ENCODE results near the gene ANGPTL8.

The ANGPTL8 gene

DNA sequence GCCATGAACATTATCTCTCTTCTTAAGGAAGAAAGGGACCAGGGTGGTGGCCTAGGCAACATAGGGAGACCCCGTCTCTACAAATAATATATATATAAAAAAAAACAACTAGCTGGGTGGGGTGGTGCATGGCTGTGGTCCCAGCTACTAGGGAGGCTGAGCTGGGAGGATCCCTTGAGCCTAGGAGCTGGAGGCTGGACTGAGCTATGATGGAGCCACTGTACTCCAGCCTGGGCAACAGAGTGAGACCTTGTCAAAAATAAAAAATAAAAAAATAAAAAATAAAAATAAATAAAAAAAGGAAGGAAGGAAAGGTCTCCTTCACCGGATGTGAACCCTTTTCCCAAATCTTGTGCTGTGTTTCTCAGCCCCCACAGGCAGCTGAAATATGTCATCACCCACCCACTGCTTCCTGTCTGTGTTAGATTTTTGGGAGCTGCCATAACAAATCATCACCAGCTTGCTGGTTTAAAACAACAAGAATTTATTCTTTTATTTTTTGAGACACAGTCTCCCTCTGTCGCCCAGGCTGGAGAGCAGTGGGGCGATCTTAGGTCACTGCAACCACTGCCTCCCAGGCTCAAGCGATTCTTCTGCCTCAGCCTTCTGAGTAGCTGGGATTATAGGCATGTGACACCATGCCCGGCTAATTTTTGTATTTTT lies 47.0 kb downstream of the ANGPTL8 start:
- Histone ChIP-seq H3K9ac (ENCODE audit: low read length) (no peak overlapping the region), H3K9me3 (ENCODE audit: insufficient read depth, low read depth, low read length) (no peaks in the 10 kb centered on the region), H3K27ac (ENCODE audit: low read depth, low read length) (no peak overlapping the region), H3K4me3 (ENCODE audit: low read depth, low read length) (no peak overlapping the region), H2BK12ac (ENCODE audit: low read length) (no peak overlapping the region), H2BK5ac (ENCODE audit: low read depth, low read length, poor library complexity) (no peak overlapping the region), H3K4me2 (ENCODE audit: low read length) (no peak overlapping the region), H4K91ac (ENCODE audit: low read depth, low read length) (no peak overlapping the region), H3K18ac (ENCODE audit: low read length) (no peak overlapping the region), H3K27me3 (ENCODE audit: insufficient read depth, low read length) (no peaks in the 10 kb centered on the region), H3K23ac (ENCODE audit: low read length) (no peak overlapping the region), H2AFZ (ENCODE audit: insufficient read depth, low read length, poor library complexity) (no peak overlapping the region), H3K4me1 (ENCODE audit: control insufficient read depth in 1 of 2, insufficient read depth in 2 of 2, low read length in 2 of 2) (no peaks in the 10 kb centered on the region), H3K14ac (ENCODE audit: low read length) (no peak overlapping the region), H2AK5ac (ENCODE audit: low read length) (no peak overlapping the region), H3K79me2 (ENCODE audit: control insufficient read depth, insufficient read depth, low read length, poor library complexity) (no peaks in the 10 kb centered on the region), H3K4ac (ENCODE audit: low read depth, low read length) (no peak overlapping the region), H4K8ac (ENCODE audit: low read depth, low read length) (no peak overlapping the region), H3K36me3 (ENCODE audit: control insufficient read depth in 1 of 2, insufficient read depth in 2 of 2, low read length in 2 of 2) (no peaks in the 10 kb centered on the region), H3K79me1 (ENCODE audit: low read length) (no peaks in the 10 kb centered on the region), H2BK120ac (ENCODE audit: insufficient read depth, low read length, poor library complexity) (no peak overlapping the region), H4K12ac (ENCODE audit: low read depth, low read length) (no peak overlapping the region)
- DNase-seq, result no peak
- WGBS (ENCODE audit: extremely low coverage, insufficient coverage, insufficient read length), result no CpG with 5 or more reads among the region's 6 CpGs

DNA sequence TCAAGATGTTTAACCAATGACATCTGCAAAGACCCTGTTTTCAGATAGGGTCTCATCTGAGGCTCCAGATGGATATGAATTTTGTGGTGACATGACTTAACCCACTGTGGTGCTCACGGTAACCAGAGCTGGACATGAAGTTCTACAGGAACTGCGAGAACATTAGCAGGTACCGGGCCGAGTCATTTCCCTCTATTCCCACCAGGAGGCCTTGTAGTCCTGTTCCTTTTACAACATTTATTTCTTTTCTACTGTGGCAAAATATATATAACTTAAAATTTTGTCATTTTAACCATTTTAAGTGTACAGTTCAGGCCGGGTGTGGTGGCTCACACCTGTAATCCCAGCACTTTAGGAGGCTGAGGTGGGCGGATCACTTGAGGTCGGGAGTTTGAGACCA lies 48.9 kb downstream of the ANGPTL8 start:
- no peaks in the 10 kb centered on the region for H3K9me3 ChIP-seq (ENCODE audit: insufficient read depth, low read depth, low read length)
- no peak overlapping the region for H3K9ac ChIP-seq (ENCODE audit: low read length)
- no peak overlapping the region for H2BK120ac ChIP-seq (ENCODE audit: insufficient read depth, low read length, poor library complexity)
- no peak overlapping the region for H2AK5ac ChIP-seq (ENCODE audit: low read length)
- H2BK5ac ChIP-seq (ENCODE audit: low read depth, low read length, poor library complexity), result no peak overlapping the region
- H4K91ac ChIP-seq (ENCODE audit: low read depth, low read length), result no peak overlapping the region
- H3K14ac ChIP-seq (ENCODE audit: low read length), result no peak overlapping the region
- H3K23ac ChIP-seq (ENCODE audit: low read length), result no peak overlapping the region
- no peak overlapping the region for H3K27ac ChIP-seq (ENCODE audit: low read depth, low read length)
- no peak overlapping the region for H3K4me2 ChIP-seq (ENCODE audit: low read length)
- H4K8ac ChIP-seq (ENCODE audit: low read depth, low read length), result no peak overlapping the region
- WGBS (ENCODE audit: extremely low coverage, insufficient coverage, insufficient read length), result no CpG with 5 or more reads among the region's 7 CpGs
- no peak overlapping the region for H2AFZ ChIP-seq (ENCODE audit: insufficient read depth, low read length, poor library complexity)
- H3K4ac ChIP-seq (ENCODE audit: low read depth, low read length), result no peak overlapping the region
- H3K27me3 ChIP-seq (ENCODE audit: insufficient read depth, low read length), result no peaks in the 10 kb centered on the region
- no peak overlapping the region for H4K12ac ChIP-seq (ENCODE audit: low read depth, low read length)
- no peak overlapping the region for H2BK12ac ChIP-seq (ENCODE audit: low read length)
- no peak overlapping the region for H3K4me3 ChIP-seq (ENCODE audit: low read depth, low read length)
- peak in 1 of 2 donors; percentile 44 for DNase-seq
- H3K4me1 ChIP-seq (ENCODE audit: control insufficient read depth in 1 of 2, insufficient read depth in 2 of 2, low read length in 2 of 2), result no peaks in the 10 kb centered on the region
- H3K79me1 ChIP-seq (ENCODE audit: low read length), result no peaks in the 10 kb centered on the region
- H3K36me3 ChIP-seq (ENCODE audit: control insufficient read depth in 1 of 2, insufficient read depth in 2 of 2, low read length in 2 of 2), result no peaks in the 10 kb centered on the region
- no peak overlapping the region for H3K18ac ChIP-seq (ENCODE audit: low read length)
- H3K79me2 ChIP-seq (ENCODE audit: control insufficient read depth, insufficient read depth, low read length, poor library complexity), result no peaks in the 10 kb centered on the region

- Histone ChIP-seq H2AFZ (ENCODE audit: insufficient read depth, low read length, poor library complexity) (no peak overlapping the region), H4K12ac (ENCODE audit: low read depth, low read length) (no peak overlapping the region), H3K4me1 (ENCODE audit: control insufficient read depth in 1 of 2, insufficient read depth in 2 of 2, low read length in 2 of 2) (peaks cover 2 to 3% of the 10 kb centered on the region in 2 experiments), H3K9ac (ENCODE audit: low read length) (no peak overlapping the region), H3K79me2 (ENCODE audit: control insufficient read depth, insufficient read depth, low read length, poor library complexity) (peaks cover 2% of the 10 kb centered on the region), H4K8ac (ENCODE audit: low read depth, low read length) (no peak overlapping the region), H2BK5ac (ENCODE audit: low read depth, low read length, poor library complexity) (no peak overlapping the region), H3K4me3 (ENCODE audit: low read depth, low read length) (no peak overlapping the region), H3K4me2 (ENCODE audit: low read length) (no peak overlapping the region), H3K14ac (ENCODE audit: low read length) (no peak overlapping the region), H3K79me1 (ENCODE audit: low read length) (peaks cover 2% of the 10 kb centered on the region), H2AK5ac (ENCODE audit: low read length) (no peak overlapping the region), H3K18ac (ENCODE audit: low read length) (no peak overlapping the region), H4K91ac (ENCODE audit: low read depth, low read length) (no peak overlapping the region), H2BK120ac (ENCODE audit: insufficient read depth, low read length, poor library complexity) (no peak overlapping the region), H3K9me3 (ENCODE audit: insufficient read depth, low read depth, low read length) (no peaks in the 10 kb centered on the region), H3K36me3 (ENCODE audit: control insufficient read depth in 1 of 2, insufficient read depth in 2 of 2, low read length in 2 of 2) (no peaks in the 10 kb centered on the region), H2BK12ac (ENCODE audit: low read length) (no peak overlapping the region), H3K27ac (ENCODE audit: low read depth, low read length) (no peak overlapping the region), H3K27me3 (ENCODE audit: insufficient read depth, low read length) (no peaks in the 10 kb centered on the region), H3K4ac (ENCODE audit: low read depth, low read length) (no peak overlapping the region), H3K23ac (ENCODE audit: low read length) (no peak overlapping the region)
- DNase-seq, result no peak
- WGBS (ENCODE audit: extremely low coverage, insufficient coverage, insufficient read length), result no CpG with 5 or more reads among the region's 4 CpGs
Measured at GRCh38 chr19:11290256-11290655, 50.8 kb downstream of the ANGPTL8 start.

DNA sequence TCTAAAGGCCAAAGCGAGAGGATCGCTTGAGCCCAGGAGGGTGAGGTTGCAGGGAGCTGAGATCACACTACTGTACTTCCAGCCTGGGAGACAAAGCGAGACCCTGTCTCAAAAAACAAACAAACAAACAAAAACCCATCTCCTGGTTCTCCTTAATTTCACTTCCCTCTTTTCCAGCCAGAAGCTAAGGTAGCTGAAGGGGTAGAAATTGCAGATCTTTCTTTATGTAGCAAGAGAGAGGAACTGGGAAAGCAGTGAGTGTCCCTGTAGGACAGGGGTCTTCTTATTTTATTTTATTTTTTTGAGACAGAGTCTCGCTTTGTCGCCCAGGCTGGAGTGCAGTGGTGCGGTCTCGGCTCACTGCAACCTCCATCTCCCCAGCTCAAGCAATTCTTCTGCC lies 52.0 kb downstream of the ANGPTL8 start:
- Histone ChIP-seq H2AK5ac (ENCODE audit: low read length) (no peak overlapping the region), H3K4me3 (ENCODE audit: low read depth, low read length) (no peak overlapping the region), H2BK120ac (ENCODE audit: insufficient read depth, low read length, poor library complexity) (no peak overlapping the region), H4K8ac (ENCODE audit: low read depth, low read length) (no peak overlapping the region), H4K91ac (ENCODE audit: low read depth, low read length) (no peak overlapping the region), H3K9me3 (ENCODE audit: insufficient read depth, low read depth, low read length) (no peaks in the 10 kb centered on the region), H3K4ac (ENCODE audit: low read depth, low read length) (no peak overlapping the region), H3K4me2 (ENCODE audit: low read length) (no peak overlapping the region), H3K27me3 (ENCODE audit: insufficient read depth, low read length) (no peaks in the 10 kb centered on the region), H2BK12ac (ENCODE audit: low read length) (no peak overlapping the region), H3K79me2 (ENCODE audit: control insufficient read depth, insufficient read depth, low read length, poor library complexity) (peaks cover 2% of the 10 kb centered on the region), H3K4me1 (ENCODE audit: control insufficient read depth in 1 of 2, insufficient read depth in 2 of 2, low read length in 2 of 2) (peaks cover 2 to 3% of the 10 kb centered on the region in 2 experiments), H3K9ac (ENCODE audit: low read length) (no peak overlapping the region), H3K18ac (ENCODE audit: low read length) (no peak overlapping the region), H3K27ac (ENCODE audit: low read depth, low read length) (no peak overlapping the region), H3K79me1 (ENCODE audit: low read length) (peaks cover 2% of the 10 kb centered on the region), H3K36me3 (ENCODE audit: control insufficient read depth in 1 of 2, insufficient read depth in 2 of 2, low read length in 2 of 2) (no peaks in the 10 kb centered on the region), H4K12ac (ENCODE audit: low read depth, low read length) (no peak overlapping the region), H3K23ac (ENCODE audit: low read length) (no peak overlapping the region), H2AFZ (ENCODE audit: insufficient read depth, low read length, poor library complexity) (no peak overlapping the region), H2BK5ac (ENCODE audit: low read depth, low read length, poor library complexity) (no peak overlapping the region), H3K14ac (ENCODE audit: low read length) (no peak overlapping the region)
- WGBS (ENCODE audit: extremely low coverage, insufficient coverage, insufficient read length), result no CpG with 5 or more reads among the region's 7 CpGs
- no peak for DNase-seq
